GM03348 (cell line): Measurements from ENCODE around the gene SCAPER.
A peak's percentile ranks its signal among the peaks of the same experiment; 100 is the strongest.
"Not testable (repeated sequence)": the region's sequence is repeated elsewhere in the genome, so short reads cannot be mapped to it uniquely, and the experiment has no call there.

ENCODE experiments used
- DNase-seq: peaks from one replicate; pipeline ENCODE4 v3.0.0; 2012; ENCODE audit warnings: low spot score

The SCAPER gene

GRCh38 chr15:76313175-76313567 lies 592.0 kb downstream of the SCAPER start:
- DNase-seq, result not testable (repeated sequence)

- no peak for DNase-seq
Measured at GRCh38 chr15:76312540-76313174, 592.5 kb downstream of the SCAPER start.

GRCh38 chr15:76311100-76311953 lies 593.8 kb downstream of the SCAPER start, which contains the start of gene ETFA:
Gene ETFA, minus strand, starts transcription at chr15:76311469. Its CDS starts 81 bp downstream, at chr15:76311388.
- DNase-seq, result peak; percentile 99

GRCh38 chr15:76310475-76311099 lies 594.6 kb downstream of the SCAPER start:
- DNase-seq, result peak; percentile 45

DNA sequence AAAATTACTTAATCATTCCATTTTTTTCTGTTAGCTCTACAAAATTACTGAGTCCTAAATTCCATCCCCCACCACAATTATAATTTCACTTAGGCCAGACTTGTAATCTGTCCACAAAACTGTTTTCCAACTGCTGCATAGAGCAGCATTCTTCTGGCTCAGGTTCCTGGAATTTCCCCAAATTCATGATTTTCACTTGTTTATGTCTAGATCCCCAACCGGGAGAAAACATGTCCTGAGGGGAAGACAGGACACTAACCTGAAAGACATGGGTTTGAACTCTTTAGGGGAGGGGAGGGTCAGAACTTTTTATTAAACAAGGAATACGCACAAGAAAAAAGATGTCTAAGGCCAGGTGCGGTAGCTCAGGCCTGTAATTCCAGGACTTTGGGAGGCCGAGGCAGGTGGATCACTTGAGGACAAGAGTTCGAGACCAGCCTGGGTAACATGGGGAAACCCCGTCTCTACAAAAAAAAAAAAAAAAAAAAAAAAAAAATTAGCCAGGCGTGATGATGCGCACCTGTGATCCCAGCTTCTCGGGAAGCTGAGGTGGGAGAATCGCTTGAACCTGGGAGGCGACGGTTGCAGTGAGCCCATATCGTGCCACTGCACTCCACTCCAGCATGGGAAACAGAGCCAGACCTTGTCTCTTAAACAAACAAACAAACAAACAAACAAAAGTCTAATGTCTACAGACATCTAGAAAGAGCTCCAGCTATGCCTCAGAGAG lies 595.4 kb downstream of the SCAPER start:
- DNase-seq, result no peak

GRCh38 chr15:76303909-76304308 lies 601.2 kb downstream of the SCAPER start:
- DNase-seq, result no peak

DNA sequence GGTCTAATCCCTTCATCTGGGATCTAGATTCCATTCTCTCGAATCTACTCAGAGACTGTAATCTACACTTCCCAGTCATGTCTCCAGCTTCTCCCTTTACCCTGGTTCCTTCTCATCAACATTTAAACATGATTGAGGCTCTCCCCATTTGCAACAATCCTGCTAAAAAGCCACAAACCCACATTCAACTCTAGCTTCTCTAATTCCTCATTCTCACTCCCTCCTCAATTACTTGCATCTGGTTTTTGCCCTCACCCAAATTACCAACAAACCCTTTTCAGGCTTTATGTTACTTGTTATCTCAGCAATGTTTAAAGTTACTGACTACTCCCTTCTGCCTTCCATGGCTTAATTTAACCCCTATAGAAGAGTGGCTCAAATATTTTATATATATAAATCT lies 605.4 kb downstream of the SCAPER start:
- no peak for DNase-seq

- DNase-seq, result no peak
Measured at GRCh38 chr15:76298986-76299385, 606.2 kb downstream of the SCAPER start.

- DNase-seq, result not testable (repeated sequence)
Measured at GRCh38 chr15:76297951-76298350, 607.2 kb downstream of the SCAPER start.
